GM12872 (cell line): ENCODE data around the gene TMEM125.

Experiments
- TF ChIP-seq, protein P1 (sequence below): IDR thresholded peaks from 3 replicates; pipeline ENCODE4 v1.5.1; 2011; ENCODE audit warnings: low read depth, mild to moderate bottlenecking, low read length, moderate library complexity; ENCODE audit not compliant: insufficient read depth

TMEM125 gene

DNA sequence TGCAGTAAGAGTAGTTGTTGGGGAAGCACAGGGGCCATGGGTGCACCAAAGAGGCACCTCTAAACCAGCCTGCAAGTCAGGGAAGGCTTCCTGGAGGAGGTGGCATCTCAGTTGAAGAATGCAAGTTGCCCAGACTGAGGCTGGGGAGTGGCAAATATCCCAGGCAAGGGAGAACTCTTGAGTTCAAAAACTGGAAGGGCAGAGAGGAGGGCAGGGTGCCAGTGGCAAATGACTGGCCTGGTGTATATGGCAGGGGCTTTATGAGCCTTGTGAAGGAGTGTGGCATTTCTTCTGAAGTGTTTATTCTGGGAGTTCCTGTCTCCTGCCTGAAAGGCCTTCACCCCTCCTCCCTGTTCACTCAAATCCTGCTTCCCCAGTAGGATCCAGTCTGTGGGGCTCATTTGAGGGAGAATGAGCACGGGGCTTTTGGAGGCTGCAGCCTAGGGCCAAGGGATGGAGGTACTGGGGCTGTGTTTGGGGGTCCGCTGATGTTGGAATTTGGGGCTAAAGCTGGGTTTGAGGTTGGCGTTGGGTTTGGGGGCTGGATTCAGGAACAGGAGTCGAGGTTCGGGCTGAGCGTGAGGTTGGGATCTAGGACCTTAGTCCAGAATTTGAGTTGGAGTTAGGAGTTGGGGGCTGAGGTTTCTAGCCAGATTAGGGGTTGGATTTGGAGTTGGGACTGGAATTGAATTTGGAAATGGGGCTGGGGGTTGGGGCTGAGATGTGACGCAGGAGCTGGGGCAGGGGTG lies at the start of gene TMEM125:
TSS of gene TMEM125 (plus strand) at position 357 of the 749 bp plus-strand sequence. CDS start 2,740 bp downstream, outside the sequence.
- TF ChIP-seq, protein P1, sequence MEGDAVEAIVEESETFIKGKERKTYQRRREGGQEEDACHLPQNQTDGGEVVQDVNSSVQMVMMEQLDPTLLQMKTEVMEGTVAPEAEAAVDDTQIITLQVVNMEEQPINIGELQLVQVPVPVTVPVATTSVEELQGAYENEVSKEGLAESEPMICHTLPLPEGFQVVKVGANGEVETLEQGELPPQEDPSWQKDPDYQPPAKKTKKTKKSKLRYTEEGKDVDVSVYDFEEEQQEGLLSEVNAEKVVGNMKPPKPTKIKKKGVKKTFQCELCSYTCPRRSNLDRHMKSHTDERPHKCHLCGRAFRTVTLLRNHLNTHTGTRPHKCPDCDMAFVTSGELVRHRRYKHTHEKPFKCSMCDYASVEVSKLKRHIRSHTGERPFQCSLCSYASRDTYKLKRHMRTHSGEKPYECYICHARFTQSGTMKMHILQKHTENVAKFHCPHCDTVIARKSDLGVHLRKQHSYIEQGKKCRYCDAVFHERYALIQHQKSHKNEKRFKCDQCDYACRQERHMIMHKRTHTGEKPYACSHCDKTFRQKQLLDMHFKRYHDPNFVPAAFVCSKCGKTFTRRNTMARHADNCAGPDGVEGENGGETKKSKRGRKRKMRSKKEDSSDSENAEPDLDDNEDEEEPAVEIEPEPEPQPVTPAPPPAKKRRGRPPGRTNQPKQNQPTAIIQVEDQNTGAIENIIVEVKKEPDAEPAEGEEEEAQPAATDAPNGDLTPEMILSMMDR: no peak

- TF ChIP-seq, protein P1: no peak
Measured at GRCh38 chr1:43220905-43221778, 48.6 kb upstream of the TMEM125 start.

DNA sequence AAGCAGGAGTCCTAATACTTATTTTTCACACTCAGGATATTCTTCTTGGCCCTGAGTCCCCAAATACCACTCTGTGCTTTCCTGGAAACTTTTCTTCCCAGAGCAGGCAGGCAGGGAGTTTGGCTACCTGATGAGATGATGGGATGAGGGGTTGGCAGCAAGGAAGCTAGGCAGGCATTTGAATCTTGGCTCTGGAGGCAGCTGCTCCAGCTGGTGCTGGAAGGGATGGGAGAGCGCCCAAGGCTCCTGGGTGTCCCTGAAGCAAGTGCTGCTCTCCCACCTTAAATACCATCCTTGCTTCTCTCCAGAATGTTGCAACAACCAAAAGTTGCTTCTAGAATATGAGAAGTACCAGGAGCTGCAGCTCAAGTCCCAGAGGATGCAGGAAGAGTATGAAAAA lies 48.0 kb upstream of the TMEM125 start:
- TF ChIP-seq, protein P1: no peak

- TF ChIP-seq, protein P1: no peak
Measured at GRCh38 chr1:43222879-43223278, 46.9 kb upstream of the TMEM125 start.

DNA sequence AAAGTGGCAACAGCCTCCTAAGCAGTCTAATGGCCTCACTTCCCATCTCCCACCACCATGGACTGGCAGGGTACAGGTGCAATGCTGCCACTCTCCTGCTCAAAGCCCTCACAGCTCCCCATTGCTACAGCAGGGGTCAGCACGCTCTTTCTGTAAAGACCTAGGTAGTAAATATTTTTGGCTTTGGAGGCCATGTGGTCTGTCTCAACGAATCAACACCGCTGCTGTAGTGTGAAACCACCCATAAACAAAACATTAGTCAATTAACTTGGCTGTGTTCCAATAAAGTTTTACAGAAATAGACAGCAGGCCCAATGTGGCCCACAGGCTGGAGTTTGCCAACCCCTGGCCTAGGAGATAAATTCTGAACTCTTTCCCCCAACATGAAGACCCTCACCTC lies 44.6 kb upstream of the TMEM125 start:
- TF ChIP-seq, protein P1: no peak

- TF ChIP-seq, protein P1: peak; percentile 95
Measured at GRCh38 chr1:43227143-43227764, 42.5 kb upstream of the TMEM125 start.
